ENCODE measurements around the gene PTPRD. TPM values are rescaled to one million over a fixed set of nuclear protein-coding genes. Genes with fewer than 3 reads are reported as not detected.

PTPRD gene
- total RNA-seq, 1 donor from 2014 or later = 532 TPM

DNA sequence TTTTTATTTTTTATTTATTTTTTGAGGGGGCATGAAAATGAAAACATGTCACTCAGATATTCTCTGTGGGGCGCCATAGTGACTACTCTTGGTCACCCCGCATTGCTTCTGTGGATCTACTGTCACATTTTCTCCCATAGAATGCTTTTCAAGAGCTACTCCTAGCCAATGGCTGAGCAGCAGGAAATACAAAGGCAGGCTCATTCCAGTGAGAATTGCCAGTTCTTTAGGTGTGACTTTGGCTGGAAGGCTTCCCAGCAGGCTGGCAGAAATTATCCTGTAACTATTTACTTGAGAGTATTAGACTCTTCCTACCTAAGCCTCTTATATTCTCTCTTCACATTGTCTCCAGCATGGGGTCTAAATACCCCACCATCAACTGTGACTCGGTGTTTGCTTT, 21.0 kb upstream of the PTPRD start:
- no peak overlapping the region for H3K27ac Mint-ChIP-seq (ENCODE audit: unreplicated experiment)
- TF ChIP-seq, protein P1, sequence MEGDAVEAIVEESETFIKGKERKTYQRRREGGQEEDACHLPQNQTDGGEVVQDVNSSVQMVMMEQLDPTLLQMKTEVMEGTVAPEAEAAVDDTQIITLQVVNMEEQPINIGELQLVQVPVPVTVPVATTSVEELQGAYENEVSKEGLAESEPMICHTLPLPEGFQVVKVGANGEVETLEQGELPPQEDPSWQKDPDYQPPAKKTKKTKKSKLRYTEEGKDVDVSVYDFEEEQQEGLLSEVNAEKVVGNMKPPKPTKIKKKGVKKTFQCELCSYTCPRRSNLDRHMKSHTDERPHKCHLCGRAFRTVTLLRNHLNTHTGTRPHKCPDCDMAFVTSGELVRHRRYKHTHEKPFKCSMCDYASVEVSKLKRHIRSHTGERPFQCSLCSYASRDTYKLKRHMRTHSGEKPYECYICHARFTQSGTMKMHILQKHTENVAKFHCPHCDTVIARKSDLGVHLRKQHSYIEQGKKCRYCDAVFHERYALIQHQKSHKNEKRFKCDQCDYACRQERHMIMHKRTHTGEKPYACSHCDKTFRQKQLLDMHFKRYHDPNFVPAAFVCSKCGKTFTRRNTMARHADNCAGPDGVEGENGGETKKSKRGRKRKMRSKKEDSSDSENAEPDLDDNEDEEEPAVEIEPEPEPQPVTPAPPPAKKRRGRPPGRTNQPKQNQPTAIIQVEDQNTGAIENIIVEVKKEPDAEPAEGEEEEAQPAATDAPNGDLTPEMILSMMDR (IDR thresholded peaks at IDR 0.05; ENCODE audit: partially characterized antibody, unreplicated experiment) = no peak
- no peaks in the 10 kb centered on the region for H3K27me3 Mint-ChIP-seq (ENCODE audit: unreplicated experiment)
- H3K36me3 Mint-ChIP-seq (ENCODE audit: unreplicated experiment) = no peaks in the 10 kb centered on the region
- DNase-seq = no peak
- H3K9me3 Mint-ChIP-seq (ENCODE audit: unreplicated experiment) = peaks cover 2% of the 10 kb centered on the region
- H3K4me1 Mint-ChIP-seq (ENCODE audit: low read depth, unreplicated experiment) = no peaks in the 10 kb centered on the region
- no peak overlapping the region for H3K4me3 Mint-ChIP-seq (ENCODE audit: unreplicated experiment)

DNA sequence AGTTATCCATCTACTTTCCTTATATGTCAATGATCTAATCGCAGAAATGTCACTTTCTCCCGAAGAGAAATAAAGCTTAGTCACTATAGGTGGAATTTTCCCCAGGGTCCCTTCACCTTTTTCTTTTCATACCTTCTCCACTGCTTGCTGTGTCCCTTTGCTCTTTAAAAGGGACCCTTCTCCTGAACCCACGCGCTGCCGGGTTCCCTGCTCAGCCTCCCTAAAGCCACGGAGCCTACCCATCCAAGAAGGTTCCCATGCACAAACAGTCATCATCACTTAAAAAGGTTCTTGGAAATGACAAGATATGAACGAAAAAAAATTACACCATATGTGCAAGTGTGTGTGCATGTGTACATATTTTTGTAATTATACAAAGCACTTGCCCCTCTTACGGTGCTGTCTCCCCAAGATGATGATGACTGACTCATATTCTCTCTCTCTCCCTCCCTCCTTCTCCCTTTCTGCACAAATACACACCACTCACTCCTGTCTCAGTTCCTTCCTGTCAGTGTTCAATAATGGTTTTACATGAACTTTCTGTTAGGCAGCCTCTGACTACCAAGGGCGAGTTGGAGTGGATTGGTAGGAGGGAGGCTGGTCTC, 1.5 kb upstream of the PTPRD start:
- no peak overlapping the region for H3K27ac Mint-ChIP-seq (ENCODE audit: unreplicated experiment)
- DNase-seq = no peak
- peaks cover 2% of the 10 kb centered on the region for H3K27me3 Mint-ChIP-seq (ENCODE audit: unreplicated experiment)
- peaks cover 3% of the 10 kb centered on the region for H3K9me3 Mint-ChIP-seq (ENCODE audit: unreplicated experiment)
- H3K36me3 Mint-ChIP-seq (ENCODE audit: unreplicated experiment) = no peaks in the 10 kb centered on the region
- TF ChIP-seq, protein P1 (IDR thresholded peaks at IDR 0.05; ENCODE audit: partially characterized antibody, unreplicated experiment) = no peak
- H3K4me3 Mint-ChIP-seq (ENCODE audit: unreplicated experiment) = peak overlapping the region; percentile 58
- peaks cover 17% of the 10 kb centered on the region for H3K4me1 Mint-ChIP-seq (ENCODE audit: low read depth, unreplicated experiment)

DNA sequence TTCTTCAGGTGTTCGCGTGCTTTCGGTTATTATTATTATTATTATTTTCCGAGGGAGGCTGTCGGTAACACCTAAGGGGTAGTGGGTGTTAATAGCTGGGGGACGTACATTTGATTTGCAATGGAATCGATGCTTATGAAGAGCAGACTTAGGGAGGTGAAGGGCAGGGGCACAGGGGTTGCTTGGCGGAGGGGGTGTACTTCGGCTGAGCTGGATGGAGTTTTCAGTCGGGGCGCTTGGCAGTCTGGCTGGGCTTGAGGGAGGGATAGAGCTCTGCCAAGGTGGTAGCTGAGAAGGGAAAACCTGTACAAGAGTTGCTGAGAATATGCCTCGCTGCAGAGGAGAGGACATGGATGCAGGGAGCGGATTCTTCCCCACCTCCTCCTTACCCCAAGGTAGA, 617 bp upstream of the PTPRD start:
- TF ChIP-seq, protein P1 (IDR thresholded peaks at IDR 0.05; ENCODE audit: partially characterized antibody, unreplicated experiment) = no peak
- Mint-ChIP-seq H3K27ac (ENCODE audit: unreplicated experiment) (peak overlapping the region; percentile 64), H3K4me3 (ENCODE audit: unreplicated experiment) (peak overlapping the region; percentile 90), H3K4me1 (ENCODE audit: low read depth, unreplicated experiment) (peaks cover 17% of the 10 kb centered on the region), H3K36me3 (ENCODE audit: unreplicated experiment) (no peaks in the 10 kb centered on the region), H3K9me3 (ENCODE audit: unreplicated experiment) (peaks cover 3% of the 10 kb centered on the region), H3K27me3 (ENCODE audit: unreplicated experiment) (peaks cover 2% of the 10 kb centered on the region)
- DNase-seq = no peak

DNA sequence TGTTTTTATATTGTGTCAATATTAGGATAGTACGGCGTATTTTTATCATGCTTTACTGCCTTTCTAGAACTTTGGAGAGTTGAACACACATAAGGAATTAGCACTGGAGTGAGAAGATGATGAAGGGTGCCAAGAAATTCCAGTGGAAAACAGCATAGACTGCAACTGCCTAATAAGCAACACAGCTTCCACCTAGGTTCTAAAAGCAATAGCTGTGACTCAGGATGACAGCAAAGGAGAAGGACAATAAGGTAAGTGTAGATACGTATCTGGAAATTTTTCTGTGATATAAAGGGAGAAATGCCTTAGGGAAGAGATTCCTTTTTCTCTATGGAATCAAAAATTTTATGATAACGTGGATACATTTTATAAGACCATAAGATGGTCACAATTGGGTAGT, 7.4 kb downstream of the PTPRD start:
- no peaks in the 10 kb centered on the region for H3K9me3 Mint-ChIP-seq (ENCODE audit: unreplicated experiment)
- H3K36me3 Mint-ChIP-seq (ENCODE audit: unreplicated experiment) = no peaks in the 10 kb centered on the region
- H3K27me3 Mint-ChIP-seq (ENCODE audit: unreplicated experiment) = no peaks in the 10 kb centered on the region
- H3K27ac Mint-ChIP-seq (ENCODE audit: unreplicated experiment) = no peak overlapping the region
- H3K4me3 Mint-ChIP-seq (ENCODE audit: unreplicated experiment) = no peak overlapping the region
- peaks cover 33% of the 10 kb centered on the region for H3K4me1 Mint-ChIP-seq (ENCODE audit: low read depth, unreplicated experiment)
- TF ChIP-seq, protein P1 (IDR thresholded peaks at IDR 0.05; ENCODE audit: partially characterized antibody, unreplicated experiment) = no peak
- no peak for DNase-seq

DNA sequence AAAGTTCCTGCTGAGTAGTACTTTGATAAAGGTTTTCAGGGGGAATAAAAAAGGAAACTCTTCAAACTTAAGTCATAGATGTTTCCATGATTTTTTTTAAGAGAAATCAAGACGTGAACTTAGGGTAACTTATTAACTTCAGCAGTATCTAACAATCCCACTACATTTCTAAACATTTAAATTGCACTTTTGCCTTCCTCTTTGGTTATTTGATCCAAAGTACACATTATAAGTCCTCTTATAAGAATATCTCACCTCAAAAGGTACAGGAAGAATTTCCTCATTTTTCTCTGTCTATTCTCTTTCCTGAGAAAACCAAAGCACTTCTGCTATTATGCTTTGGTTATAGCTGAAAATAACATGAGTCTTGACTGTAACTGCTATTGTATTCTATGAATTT, 7.9 kb downstream of the PTPRD start:
- Mint-ChIP-seq H3K36me3 (ENCODE audit: unreplicated experiment) (no peaks in the 10 kb centered on the region), H3K27me3 (ENCODE audit: unreplicated experiment) (no peaks in the 10 kb centered on the region), H3K4me3 (ENCODE audit: unreplicated experiment) (no peak overlapping the region), H3K27ac (ENCODE audit: unreplicated experiment) (no peak overlapping the region), H3K4me1 (ENCODE audit: low read depth, unreplicated experiment) (peaks cover 36% of the 10 kb centered on the region), H3K9me3 (ENCODE audit: unreplicated experiment) (no peaks in the 10 kb centered on the region)
- no peak for DNase-seq
- TF ChIP-seq, protein P1 (IDR thresholded peaks at IDR 0.05; ENCODE audit: partially characterized antibody, unreplicated experiment) = no peak
